Adipocyte (in vitro differentiated cells): ENCODE results near the gene ABHD10.

Experiments
- DNase-seq: peaks from one replicate; pipeline ENCODE4 v3.0.0-alpha.2; 2015; ENCODE audit warnings: low read depth
- H3K27me3 ChIP-seq: replicated peaks from 2 replicates; pipeline ENCODE4 v1.7.0; 2013; ENCODE audit warnings: mild to moderate bottlenecking, low read length, moderate library complexity; ENCODE audit not compliant: control insufficient read depth, insufficient read depth
- H3K36me3 ChIP-seq: 2 replicates; pipeline ENCODE4 v1.7.0; 2013; ENCODE audit warnings: low read length, mild to moderate bottlenecking, moderate library complexity; ENCODE audit not compliant: control insufficient read depth, insufficient read depth, severe bottlenecking
- H3K4me1 ChIP-seq: 2 replicates; pipeline ENCODE4 v1.7.0; 2013; ENCODE audit warnings: mild to moderate bottlenecking, low read length, moderate library complexity; ENCODE audit not compliant: control insufficient read depth, insufficient read depth
- H3K4me3 ChIP-seq: 2 replicates; pipeline ENCODE4 v1.7.0; 2013; ENCODE audit warnings: mild to moderate bottlenecking, low read length, moderate library complexity
- H3K9ac ChIP-seq: 2 replicates; pipeline ENCODE4 v1.7.0; 2013; ENCODE audit warnings: mild to moderate bottlenecking, low read length, moderate library complexity
- H3K9me3 ChIP-seq: 2 replicates; pipeline ENCODE4 v1.7.0; 2013; ENCODE audit warnings: mild to moderate bottlenecking, low read length, moderate library complexity; ENCODE audit not compliant: control insufficient read depth

The ABHD10 gene

GRCh38 chr3:112041321-112041720 is 62.5 kb downstream of the ABHD10 start:
- Histone ChIP-seq H3K9me3 (no peaks in the 10 kb centered on the region), H3K4me1 (peaks cover 5% of the 10 kb centered on the region), H3K36me3 (no peaks in the 10 kb centered on the region), H3K4me3 (no peak overlapping the region), H3K9ac (no peak overlapping the region), H3K27me3 (no peaks in the 10 kb centered on the region)
- no peak for DNase-seq

- H3K4me3 ChIP-seq: no peak overlapping the region
- H3K36me3 ChIP-seq: no peaks in the 10 kb centered on the region
- DNase-seq: no peak
These were observed 64.0 kb downstream of the ABHD10 start for GRCh38 chr3:112042842-112043280.

More at GRCh38 chr3:112042842-112043280, 64.0 kb downstream of the ABHD10 start:
- Histone ChIP-seq H3K4me1 (peaks cover 5% of the 10 kb centered on the region), H3K9ac (peak overlapping the region; percentile 68), H3K9me3 (no peaks in the 10 kb centered on the region), H3K27me3 (no peaks in the 10 kb centered on the region)
